HuH-7.5 (cell line): ENCODE data around the gene MOGAT1.
A peak's percentile ranks its signal among the peaks of the same experiment; 100 is the strongest.

Experiments used
- DNase-seq: peaks from one replicate; pipeline ENCODE4 v3.0.0; 2011; ENCODE audit warnings: low spot score

The MOGAT1 gene

GRCh38 chr2:222671259-222672067 is at the start of gene MOGAT1:
MOGAT1 (plus strand) TSS chr2:222671658; CDS start chr2:222671786, 128 bp downstream.
- DNase-seq: peak; percentile 77

- DNase-seq: no peak
Observed at GRCh38 chr2:222621893-222622292, 49.6 kb upstream of the MOGAT1 start.

- no peak for DNase-seq
Observed at GRCh38 chr2:222622910-222623309, 48.5 kb upstream of the MOGAT1 start.

GRCh38 chr2:222623756-222624309 is 47.6 kb upstream of the MOGAT1 start:
- no peak for DNase-seq

- no peak for DNase-seq
Observed at GRCh38 chr2:222627764-222628163, 43.7 kb upstream of the MOGAT1 start.

GRCh38 chr2:222635295-222635694 is 36.2 kb upstream of the MOGAT1 start:
- no peak for DNase-seq

GRCh38 chr2:222637067-222637466 is 34.4 kb upstream of the MOGAT1 start:
- no peak for DNase-seq

- DNase-seq: no peak
Observed at GRCh38 chr2:222641336-222641735, 30.1 kb upstream of the MOGAT1 start.

GRCh38 chr2:222643134-222643533 is 28.3 kb upstream of the MOGAT1 start:
- no peak for DNase-seq

- no peak for DNase-seq
Observed at GRCh38 chr2:222646008-222646407, 25.4 kb upstream of the MOGAT1 start.

- no peak for DNase-seq
Observed at GRCh38 chr2:222649801-222650200, 21.7 kb upstream of the MOGAT1 start.

- DNase-seq: no peak
Observed at GRCh38 chr2:222651718-222652418, 19.6 kb upstream of the MOGAT1 start.

GRCh38 chr2:222652491-222653255 is 18.8 kb upstream of the MOGAT1 start:
- no peak for DNase-seq

- DNase-seq: no peak
Observed at GRCh38 chr2:222653280-222653679, 18.2 kb upstream of the MOGAT1 start.

GRCh38 chr2:222655787-222656525 is 15.5 kb upstream of the MOGAT1 start, which contains the start of gene FARSB:
FARSB (minus strand) TSS chr2:222656092; CDS start chr2:222656073, 19 bp downstream.
- peak; percentile 79 for DNase-seq

GRCh38 chr2:222656526-222657446 is 14.7 kb upstream of the MOGAT1 start:
- no peak for DNase-seq

GRCh38 chr2:222663479-222663878 is 8.0 kb upstream of the MOGAT1 start:
- no peak for DNase-seq

- no peak for DNase-seq
Observed at GRCh38 chr2:222668494-222669154, 2.8 kb upstream of the MOGAT1 start.

GRCh38 chr2:222669353-222669752 is 2.1 kb upstream of the MOGAT1 start:
- DNase-seq: no peak
